ENCODE results near the gene PSMC4. TPM values are rescaled to one million over a fixed set of nuclear protein-coding genes. Genes with fewer than 3 reads are reported as not detected.

Gene PSMC4
- total and polyA plus RNA-seq, 2 donors, result 71.6 to 79.3 TPM

DNA sequence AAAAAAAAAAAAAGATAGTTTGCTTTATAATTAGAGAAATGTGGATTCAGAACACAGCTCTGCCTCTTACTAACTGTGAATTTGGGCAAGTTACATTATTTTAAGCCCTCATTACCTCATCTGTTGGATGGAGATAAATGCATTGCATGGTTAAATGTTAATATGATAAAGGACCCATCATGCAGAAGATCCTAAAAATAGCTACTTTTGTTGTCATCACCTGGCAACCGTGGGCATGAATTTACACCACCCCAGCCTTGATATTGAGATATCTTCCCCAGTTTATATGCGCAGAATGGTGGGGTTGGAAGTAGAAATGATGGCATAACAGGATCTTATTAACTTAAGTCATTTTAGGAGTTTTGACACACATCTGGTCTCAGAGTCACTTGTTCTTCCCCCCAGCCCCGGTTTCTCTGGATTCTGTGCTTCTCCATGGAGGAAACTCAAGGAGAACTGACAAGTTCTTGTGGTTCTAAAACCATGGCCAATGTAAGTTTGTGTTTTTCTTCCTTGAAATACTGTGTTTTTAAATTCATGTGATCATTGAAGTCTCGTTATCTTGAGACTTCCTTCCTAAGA lies 34.8 kb downstream of the PSMC4 start:
- Histone ChIP-seq H3K9me3 (ENCODE audit: control insufficient read depth in 2 of 2, insufficient read depth in 1 of 2, low read length in 1 of 2) (no peaks in the 10 kb centered on the region), H3K36me3 (ENCODE audit: control insufficient read depth in 2 of 2, insufficient read depth in 2 of 2, low read length in 1 of 2) (peaks cover 19 to 20% of the 10 kb centered on the region in 2 donors), H3K27me3 (ENCODE audit: control insufficient read depth in 2 of 2, insufficient read depth in 1 of 2, low read length in 1 of 2) (no peaks in the 10 kb centered on the region), H3K27ac (ENCODE audit: low read depth in 1 of 2, low read length in 1 of 2) (no peak overlapping the region), H3K4me1 (ENCODE audit: control insufficient read depth in 2 of 2, insufficient read depth in 2 of 2, low read length in 2 of 2) (no peaks in the 10 kb centered on the region), H3K4me3 (ENCODE audit: low read length in 2 of 2) (no peak overlapping the region)
- WGBS, result 97% methylated on average over 4 of the region's 4 CpGs
- no peak for DNase-seq (ENCODE audit: low read depth in 6 of 9, low spot score in 9 of 9)

DNA sequence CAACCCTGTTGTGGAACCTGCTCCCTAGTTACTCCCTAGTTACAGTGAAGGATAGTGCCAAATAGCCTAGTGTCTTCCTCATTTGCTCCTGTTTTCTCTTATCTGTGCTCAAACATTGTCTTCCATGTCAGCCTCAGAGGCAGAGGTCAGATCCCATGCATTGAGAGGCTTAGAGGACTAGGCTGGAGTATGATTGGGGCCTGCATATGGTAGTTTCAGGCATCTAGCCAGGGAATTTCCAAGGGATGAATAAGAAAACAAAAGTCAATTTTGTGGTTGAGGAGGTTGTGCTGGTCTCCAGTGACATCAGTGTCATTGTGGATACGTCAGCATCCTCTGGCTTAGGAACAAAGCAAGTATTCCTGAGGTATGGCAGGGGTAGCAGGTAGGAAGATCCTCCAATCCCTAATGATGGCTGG lies 35.3 kb downstream of the PSMC4 start:
- Histone ChIP-seq H3K27me3 (ENCODE audit: control insufficient read depth in 2 of 2, insufficient read depth in 1 of 2, low read length in 1 of 2) (no peaks in the 10 kb centered on the region), H3K9me3 (ENCODE audit: control insufficient read depth in 2 of 2, insufficient read depth in 1 of 2, low read length in 1 of 2) (no peaks in the 10 kb centered on the region), H3K27ac (ENCODE audit: low read depth in 1 of 2, low read length in 1 of 2) (no peak overlapping the region), H3K36me3 (ENCODE audit: control insufficient read depth in 2 of 2, insufficient read depth in 2 of 2, low read length in 1 of 2) (peaks cover 19 to 20% of the 10 kb centered on the region in 2 donors), H3K4me1 (ENCODE audit: control insufficient read depth in 2 of 2, insufficient read depth in 2 of 2, low read length in 2 of 2) (no peaks in the 10 kb centered on the region), H3K4me3 (ENCODE audit: low read length in 2 of 2) (no peak overlapping the region)
- peak in 1 of 9 donors; percentile 0 for DNase-seq (ENCODE audit: low read depth in 6 of 9, low spot score in 9 of 9)
- 88% methylated on average over 1 of the region's 1 CpG for WGBS

DNA sequence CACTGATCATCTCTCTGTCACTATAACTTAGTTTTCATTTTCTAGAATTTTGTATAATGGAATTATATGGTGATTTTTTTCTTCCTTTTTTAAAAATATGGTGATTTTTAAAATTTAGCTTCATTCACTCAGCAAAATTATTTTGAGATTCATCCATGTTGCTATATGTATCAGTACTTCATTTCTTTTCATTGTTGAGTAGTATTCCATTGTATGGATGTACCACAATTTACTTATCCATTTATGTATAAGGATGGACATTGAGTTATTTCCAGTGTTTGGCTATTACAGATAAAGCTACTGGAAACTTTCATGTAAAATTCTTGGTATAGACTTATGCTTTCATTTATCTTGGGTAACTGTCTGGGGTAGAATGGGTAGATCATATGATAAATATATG lies 38.7 kb downstream of the PSMC4 start:
- Histone ChIP-seq H3K9me3 (ENCODE audit: control insufficient read depth in 2 of 2, insufficient read depth in 1 of 2, low read length in 1 of 2) (peaks cover 0 to 2% of the 10 kb centered on the region in 2 donors), H3K4me1 (ENCODE audit: control insufficient read depth in 2 of 2, insufficient read depth in 2 of 2, low read length in 2 of 2) (no peaks in the 10 kb centered on the region), H3K27me3 (ENCODE audit: control insufficient read depth in 2 of 2, insufficient read depth in 1 of 2, low read length in 1 of 2) (no peaks in the 10 kb centered on the region), H3K4me3 (ENCODE audit: low read length in 2 of 2) (no peak overlapping the region), H3K27ac (ENCODE audit: low read depth in 1 of 2, low read length in 1 of 2) (no peak overlapping the region), H3K36me3 (ENCODE audit: control insufficient read depth in 2 of 2, insufficient read depth in 2 of 2, low read length in 1 of 2) (peaks cover 23 to 35% of the 10 kb centered on the region in 2 donors)
- no peak for DNase-seq (ENCODE audit: low read depth in 6 of 9, low spot score in 9 of 9)

DNA sequence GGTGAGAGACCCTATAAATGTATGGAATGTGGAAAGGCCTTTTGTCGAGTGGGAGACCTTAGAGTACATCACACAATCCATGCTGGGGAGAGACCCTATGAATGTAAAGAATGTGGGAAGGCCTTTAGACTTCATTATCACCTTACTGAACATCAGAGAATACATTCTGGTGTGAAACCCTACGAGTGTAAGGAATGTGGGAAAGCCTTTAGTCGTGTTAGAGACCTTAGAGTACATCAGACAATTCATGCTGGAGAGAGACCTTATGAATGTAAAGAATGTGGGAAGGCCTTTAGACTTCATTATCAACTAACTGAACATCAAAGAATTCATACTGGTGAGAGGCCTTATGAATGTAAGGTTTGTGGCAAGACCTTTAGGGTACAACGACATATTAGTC lies 43.0 kb downstream of the PSMC4 start:
- 98% methylated on average over 4 of the region's 4 CpGs for WGBS
- no peaks in the 10 kb centered on the region for H3K27me3 ChIP-seq (ENCODE audit: control insufficient read depth in 2 of 2, insufficient read depth in 1 of 2, low read length in 1 of 2)
- peaks cover 3 to 7% of the 10 kb centered on the region in 2 donors for H3K9me3 ChIP-seq (ENCODE audit: control insufficient read depth in 2 of 2, insufficient read depth in 1 of 2, low read length in 1 of 2)
- no peak overlapping the region for H3K4me3 ChIP-seq (ENCODE audit: low read length in 2 of 2)
- no peak for DNase-seq (ENCODE audit: low read depth in 6 of 9, low spot score in 9 of 9)
- peaks cover 4 to 16% of the 10 kb centered on the region in 2 donors for H3K36me3 ChIP-seq (ENCODE audit: control insufficient read depth in 2 of 2, insufficient read depth in 2 of 2, low read length in 1 of 2)
- no peaks in the 10 kb centered on the region for H3K4me1 ChIP-seq (ENCODE audit: control insufficient read depth in 2 of 2, insufficient read depth in 2 of 2, low read length in 2 of 2)
- no peak overlapping the region for H3K27ac ChIP-seq (ENCODE audit: low read depth in 1 of 2, low read length in 1 of 2)

DNA sequence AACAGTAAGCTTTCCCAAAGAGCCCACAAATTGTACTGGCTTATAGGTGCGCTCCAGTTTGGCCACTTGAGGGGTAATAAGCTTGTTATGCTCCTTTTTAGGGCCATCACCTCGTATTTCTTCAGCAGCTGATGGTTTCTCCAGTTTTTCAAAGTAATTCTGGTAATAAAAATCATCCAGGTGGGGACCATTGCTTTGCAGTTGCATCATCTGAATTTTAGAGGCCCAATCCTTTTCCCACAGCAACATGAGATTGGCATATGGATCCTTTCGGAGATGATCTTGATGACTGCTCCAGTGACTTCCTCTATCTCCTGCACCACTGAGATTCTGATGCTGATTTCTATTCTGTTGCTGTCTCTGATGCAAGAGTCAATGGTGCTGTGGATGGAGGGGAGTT lies 53.0 kb downstream of the PSMC4 start:
- H3K9me3 ChIP-seq (ENCODE audit: control insufficient read depth in 2 of 2, insufficient read depth in 1 of 2, low read length in 1 of 2), result peaks cover 5 to 22% of the 10 kb centered on the region in 2 donors
- 91% methylated on average over 3 of the region's 3 CpGs for WGBS
- no peak for DNase-seq (ENCODE audit: low read depth in 6 of 9, low spot score in 9 of 9)

DNA sequence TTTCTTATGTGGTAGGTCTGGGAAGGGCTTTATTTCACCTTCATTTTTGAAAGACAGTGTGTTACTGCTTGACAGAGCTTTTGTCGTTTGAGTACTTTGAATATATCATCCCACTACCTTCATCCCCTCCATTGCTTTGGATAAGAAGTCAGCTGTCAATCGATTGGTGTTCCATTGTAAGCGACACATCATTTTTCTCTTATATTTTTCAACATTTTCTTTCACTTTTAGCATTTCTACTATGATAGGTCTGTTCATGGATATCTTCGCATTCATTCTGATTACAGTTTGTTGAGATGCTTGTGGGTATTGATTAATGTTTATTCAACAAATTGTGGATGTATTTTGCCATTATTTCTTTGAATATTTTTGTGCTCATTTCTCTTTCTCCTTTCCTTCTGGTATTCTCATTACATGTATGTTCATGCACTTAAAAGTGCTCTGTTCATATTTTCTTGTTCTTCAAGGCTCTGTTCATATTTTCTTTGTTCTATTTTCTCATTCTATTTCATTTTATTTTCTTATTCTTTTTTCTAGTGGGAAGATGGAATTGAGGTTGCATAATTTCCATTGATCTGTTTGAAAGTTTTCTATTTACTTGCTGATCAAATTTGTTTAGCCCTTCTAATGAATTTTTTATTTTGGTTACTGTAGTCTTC lies 55.1 kb downstream of the PSMC4 start:
- 97% methylated on average over 4 of the region's 4 CpGs for WGBS
- DNase-seq (ENCODE audit: low read depth in 6 of 9, low spot score in 9 of 9), result no peak
- no peak overlapping the region for H3K27ac ChIP-seq (ENCODE audit: low read depth in 1 of 2, low read length in 1 of 2)
- peaks cover 7 to 27% of the 10 kb centered on the region in 2 donors for H3K9me3 ChIP-seq (ENCODE audit: control insufficient read depth in 2 of 2, insufficient read depth in 1 of 2, low read length in 1 of 2)
- H3K4me1 ChIP-seq (ENCODE audit: control insufficient read depth in 2 of 2, insufficient read depth in 2 of 2, low read length in 2 of 2), result no peaks in the 10 kb centered on the region
- H3K27me3 ChIP-seq (ENCODE audit: control insufficient read depth in 2 of 2, insufficient read depth in 1 of 2, low read length in 1 of 2), result no peaks in the 10 kb centered on the region
- no peaks in the 10 kb centered on the region for H3K36me3 ChIP-seq (ENCODE audit: control insufficient read depth in 2 of 2, insufficient read depth in 2 of 2, low read length in 1 of 2)
- H3K4me3 ChIP-seq (ENCODE audit: low read length in 2 of 2), result no peak overlapping the region

More for the DNA sequence above, 53.0 kb downstream of the PSMC4 start:
- no peak overlapping the region for H3K4me3 ChIP-seq (ENCODE audit: low read length in 2 of 2)
- H3K27ac ChIP-seq (ENCODE audit: low read depth in 1 of 2, low read length in 1 of 2), result no peak overlapping the region
- no peaks in the 10 kb centered on the region for H3K36me3 ChIP-seq (ENCODE audit: control insufficient read depth in 2 of 2, insufficient read depth in 2 of 2, low read length in 1 of 2)
- no peaks in the 10 kb centered on the region for H3K27me3 ChIP-seq (ENCODE audit: control insufficient read depth in 2 of 2, insufficient read depth in 1 of 2, low read length in 1 of 2)
- H3K4me1 ChIP-seq (ENCODE audit: control insufficient read depth in 2 of 2, insufficient read depth in 2 of 2, low read length in 2 of 2), result no peaks in the 10 kb centered on the region

DNA sequence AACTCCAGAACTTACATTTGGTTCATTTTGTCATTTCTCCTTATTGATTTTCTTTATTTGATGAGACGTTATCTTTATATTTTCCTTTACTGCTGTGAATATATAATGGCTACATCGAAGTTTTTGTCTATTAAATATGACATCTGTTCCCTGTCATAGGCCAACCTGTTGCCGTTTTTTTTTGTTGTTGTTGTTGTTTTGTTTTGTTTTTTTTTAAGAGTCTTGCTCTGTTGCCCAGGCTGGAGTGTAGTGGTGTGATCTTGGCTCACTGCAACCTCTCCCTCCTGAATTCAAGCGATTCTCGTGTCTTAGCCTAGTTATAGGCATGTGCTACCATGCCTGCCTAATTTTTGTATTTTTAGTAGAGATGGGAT lies 55.6 kb downstream of the PSMC4 start:
- Histone ChIP-seq H3K4me1 (ENCODE audit: control insufficient read depth in 2 of 2, insufficient read depth in 2 of 2, low read length in 2 of 2) (no peaks in the 10 kb centered on the region), H3K27ac (ENCODE audit: low read depth in 1 of 2, low read length in 1 of 2) (no peak overlapping the region), H3K36me3 (ENCODE audit: control insufficient read depth in 2 of 2, insufficient read depth in 2 of 2, low read length in 1 of 2) (no peaks in the 10 kb centered on the region), H3K27me3 (ENCODE audit: control insufficient read depth in 2 of 2, insufficient read depth in 1 of 2, low read length in 1 of 2) (no peaks in the 10 kb centered on the region), H3K9me3 (ENCODE audit: control insufficient read depth in 2 of 2, insufficient read depth in 1 of 2, low read length in 1 of 2) (peaks cover 7 to 32% of the 10 kb centered on the region in 2 donors), H3K4me3 (ENCODE audit: low read length in 2 of 2) (no peak overlapping the region)
- 88% methylated on average over 5 of the region's 5 CpGs for WGBS
- DNase-seq (ENCODE audit: low read depth in 6 of 9, low spot score in 9 of 9), result no peak

Other genes starting within 250 kb of the PSMC4 start
- gene CLC, start 233.1 kb upstream of the PSMC4 start, total RNA-seq, result 150 TPM
- 6.3 TPM for gene CLC, start 233.1 kb upstream of the PSMC4 start, polyA plus RNA-seq
- gene LEUTX, start 192.3 kb upstream of the PSMC4 start, total RNA-seq, result 0.09 TPM
- gene LEUTX, start 192.3 kb upstream of the PSMC4 start, polyA plus RNA-seq, result 0.46 TPM
- gene DYRK1B, start 137.0 kb upstream of the PSMC4 start, total RNA-seq, result 6.7 TPM
- 19.0 TPM for gene DYRK1B, start 137.0 kb upstream of the PSMC4 start, polyA plus RNA-seq
- 208 TPM for gene FBL, start 124.8 kb upstream of the PSMC4 start, total RNA-seq
- 185 TPM for gene FBL, start 124.8 kb upstream of the PSMC4 start, polyA plus RNA-seq
- gene FCGBP, start 36.5 kb upstream of the PSMC4 start, total RNA-seq, result 4.6 TPM
- gene FCGBP, start 36.5 kb upstream of the PSMC4 start, polyA plus RNA-seq, result 7.7 TPM
- gene ZNF546, start 25.9 kb downstream of the PSMC4 start, total RNA-seq, result 4.3 TPM
- 2.9 TPM for gene ZNF546, start 25.9 kb downstream of the PSMC4 start, polyA plus RNA-seq
- gene ZNF780B, start 85.1 kb downstream of the PSMC4 start, total RNA-seq, result 12.4 TPM
- 10.7 TPM for gene ZNF780B, start 85.1 kb downstream of the PSMC4 start, polyA plus RNA-seq
- gene ZNF780A, start 119.8 kb downstream of the PSMC4 start, total RNA-seq, result 13.2 TPM
- 30.0 TPM for gene ZNF780A, start 119.8 kb downstream of the PSMC4 start, polyA plus RNA-seq
- 4.8 TPM for gene MAP3K10, start 220.3 kb downstream of the PSMC4 start, total RNA-seq
- gene MAP3K10, start 220.3 kb downstream of the PSMC4 start, polyA plus RNA-seq, result 10.8 TPM
- gene TTC9B, start 247.2 kb downstream of the PSMC4 start, total RNA-seq, result not detected
- gene TTC9B, start 247.2 kb downstream of the PSMC4 start, polyA plus RNA-seq, result 0.11 TPM

Measured in thymus (tissue), 11 donors.